Measurements from ENCODE around the gene RAB11FIP3.
"Not testable (repeated sequence)": the region's sequence is repeated elsewhere in the genome, so short reads cannot be mapped to it uniquely, and the experiment has no call there.

The RAB11FIP3 gene

GRCh38 chr16:425740-426114 is 278 bp downstream of the RAB11FIP3 start:
- DNase-seq, result no peak

- DNase-seq, result no peak
Observed at GRCh38 chr16:426115-426905, 861 bp downstream of the RAB11FIP3 start.

GRCh38 chr16:426906-427249 is 1.4 kb downstream of the RAB11FIP3 start:
- DNase-seq, result no peak

- DNase-seq, result no peak
Observed at GRCh38 chr16:427250-427649, 1.8 kb downstream of the RAB11FIP3 start.

- DNase-seq, result no peak
Observed at GRCh38 chr16:430904-431303, 5.5 kb downstream of the RAB11FIP3 start.

- no peak for DNase-seq
Observed at GRCh38 chr16:440627-441026, 15.2 kb downstream of the RAB11FIP3 start.

- DNase-seq, result no peak
Observed at GRCh38 chr16:441447-441846, 16.0 kb downstream of the RAB11FIP3 start.

GRCh38 chr16:442976-443375 is 17.5 kb downstream of the RAB11FIP3 start:
- DNase-seq, result no peak

- no peak for DNase-seq
Observed at GRCh38 chr16:444027-444426, 18.6 kb downstream of the RAB11FIP3 start.

GRCh38 chr16:445566-445965 is 20.1 kb downstream of the RAB11FIP3 start:
- DNase-seq, result no peak

- DNase-seq, result no peak
Observed at GRCh38 chr16:450385-450784, 24.9 kb downstream of the RAB11FIP3 start.

GRCh38 chr16:450785-451512 is 25.5 kb downstream of the RAB11FIP3 start:
- peak; percentile 25 for DNase-seq

- DNase-seq, result no peak
Observed at GRCh38 chr16:454397-454940, 29.0 kb downstream of the RAB11FIP3 start.

GRCh38 chr16:455453-455852 is 30.0 kb downstream of the RAB11FIP3 start:
- DNase-seq, result no peak

GRCh38 chr16:456891-457483 is 31.5 kb downstream of the RAB11FIP3 start:
- no peak for DNase-seq

GRCh38 chr16:457732-458400 is 32.4 kb downstream of the RAB11FIP3 start:
- no peak for DNase-seq

- no peak for DNase-seq
Observed at GRCh38 chr16:459761-460160, 34.3 kb downstream of the RAB11FIP3 start.

GRCh38 chr16:460787-461186 is 35.3 kb downstream of the RAB11FIP3 start:
- DNase-seq, result no peak

GRCh38 chr16:463071-463470 is 37.6 kb downstream of the RAB11FIP3 start:
- no peak for DNase-seq

GRCh38 chr16:466651-467050 is 41.2 kb downstream of the RAB11FIP3 start:
- DNase-seq, result no peak

- DNase-seq, result not testable (repeated sequence)
Observed at GRCh38 chr16:467249-467871, 41.9 kb downstream of the RAB11FIP3 start.

- DNase-seq, result no peak
Observed at GRCh38 chr16:468068-468821, 42.8 kb downstream of the RAB11FIP3 start.
